Peyer's patch (tissue), 4 donors: ENCODE measurements around the gene MVK.

Experiments used
- CTCF ChIP-seq, 6 experiments: fragments of 450-650 bp in 4 of 6; fragments of 200-600 bp in 2 of 6; sonication (generic) in 1 of 6; IDR thresholded peaks; one replicate each; pipeline ENCODE4 v1.5.1; 2017 to 2019; ENCODE audit warnings: antibody characterized with exemption in 6 of 6, mild to moderate bottlenecking in 3 of 6, moderate library complexity in 1 of 6
- POLR2A ChIP-seq, 2 donors: fragments of 450-650 bp; IDR thresholded peaks; one replicate each; pipeline ENCODE4 v1.5.1; 2017; ENCODE audit warnings: antibody characterized with exemption in 2 of 2, mild to moderate bottlenecking in 2 of 2, moderate library complexity in 2 of 2

GRCh38 chr12:109631751-109632150, 58.2 kb downstream of the MVK start:
- TF ChIP-seq CTCF (IDR thresholded peaks at IDR 0.05) (no peak), POLR2A (IDR thresholded peaks at IDR 0.05) (no peak)
